Mucosa of descending colon (tissue), 3 donors: Measurements from ENCODE around the gene STK32A. TPM values are rescaled to one million over a fixed set of nuclear protein-coding genes. Genes with fewer than 3 reads are reported as not detected.

Experiments used
- ATAC-seq: fragments of 200-7000 bp; cut with Tn5 transposase; one replicate; pipeline ENCODE4 v1.9.1; 2020; ENCODE audit warnings: mild to moderate bottlenecking, moderate library complexity
- DNase-seq, 3 donors: peaks; one replicate each; pipeline ENCODE4 v3.0.0-alpha.2; 2020
- H3K36me3 ChIP-seq: fragments of 200-600 bp; one replicate; pipeline ENCODE4 v1.8.0; 2021; ENCODE audit warnings: low read depth, mild to moderate bottlenecking
- H3K4me1 ChIP-seq: fragments of 200-600 bp; one replicate; pipeline ENCODE4 v1.8.0; 2021; ENCODE audit warnings: low read depth, mild to moderate bottlenecking
- H3K4me3 ChIP-seq: fragments of 200-600 bp; one replicate; pipeline ENCODE4 v1.8.0; 2021; ENCODE audit warnings: mild to moderate bottlenecking
- H3K9me3 ChIP-seq: fragments of 200-600 bp; one replicate; pipeline ENCODE4 v1.8.0; 2021; ENCODE audit warnings: mild to moderate bottlenecking
- CTCF ChIP-seq: fragments of 200-600 bp; IDR thresholded peaks from one replicate; pipeline ENCODE4 v1.8.0; 2022; ENCODE audit warnings: antibody characterized with exemption, mild to moderate bottlenecking
- intact Hi-C, 2 donors: fragments of 100-400 bp; cut with DNase I in 1 of 2; cut with micrococcal nuclease in 1 of 2; formaldehyde crosslinking; loops; one replicate each; pipeline versions ENCODE4 v1.11.0 to v1.11.1; 2022; cut with DNase I, micrococcal nuclease
- total RNA-seq, 3 donors: library from RNA; stranded (reverse); fragmentation: NEBNext Ultra II Directional in 2 of 3; extraction: Animal tissue kit (Norgen Biotek cat#: 25700) in 2 of 3; gene quantifications; one replicate each; pipeline versions ENCODE4 v1.2.1 to v1.2.4, GENCODE V29; 2021 to 2023
- donor health status: DM: no; HTN: no; CAD: no; lungs with moderate emphysema.
- donor health status: DM: no; HTN: no; CAD: no.
- donor health status: DM: no; HTN: yes; CAD: no.

Gene STK32A
- total RNA-seq, 3 donors from 2014 or later: 0.43 to 4.0 (median 0.65) TPM

- Histone ChIP-seq H3K4me1 (no peaks in the 10 kb centered on the region), H3K36me3 (no peaks in the 10 kb centered on the region), H3K9me3 (no peaks in the 10 kb centered on the region), H3K4me3 (no peak overlapping the region)
- TF ChIP-seq CTCF: no peak
- ATAC-seq: no peak
- DNase-seq: no peak
- intact Hi-C loops: loop anchor here in 1 of 2 donors (10.0 kb wide), 1 partner anchor 153 kb away; no protein-coding TSS in a partner anchor
Observed at GRCh38 chr5:147377682-147378081, 142.9 kb downstream of the STK32A start.

GRCh38 chr5:147381555-147381954 lies 146.7 kb downstream of the STK32A start:
- Histone ChIP-seq H3K4me1 (no peaks in the 10 kb centered on the region), H3K9me3 (no peaks in the 10 kb centered on the region), H3K4me3 (no peak overlapping the region), H3K36me3 (no peaks in the 10 kb centered on the region)
- DNase-seq: no peak
- no peak for TF ChIP-seq CTCF
- intact Hi-C loops: no loop called here
- no peak for ATAC-seq

GRCh38 chr5:147382776-147383175 lies 147.9 kb downstream of the STK32A start:
- intact Hi-C loops: no loop called here
- no peak overlapping the region for H3K4me3 ChIP-seq
- H3K36me3 ChIP-seq: no peaks in the 10 kb centered on the region
- ATAC-seq (no peak), DNase-seq (no peak)
- no peak for TF ChIP-seq CTCF
- H3K9me3 ChIP-seq: no peaks in the 10 kb centered on the region
- H3K4me1 ChIP-seq: no peaks in the 10 kb centered on the region

- ATAC-seq (no peak), DNase-seq (no peak)
- Histone ChIP-seq H3K4me1 (no peaks in the 10 kb centered on the region), H3K9me3 (no peaks in the 10 kb centered on the region), H3K36me3 (no peaks in the 10 kb centered on the region), H3K4me3 (no peak overlapping the region)
- intact Hi-C loops: no loop called here
- TF ChIP-seq CTCF: no peak
Observed at GRCh38 chr5:147384346-147385193, 149.7 kb downstream of the STK32A start.

- ATAC-seq: no peak
- Histone ChIP-seq H3K9me3 (no peaks in the 10 kb centered on the region), H3K4me3 (no peak overlapping the region), H3K4me1 (no peaks in the 10 kb centered on the region), H3K36me3 (no peaks in the 10 kb centered on the region)
- intact Hi-C loops: no loop called here
- DNase-seq: no peak
- TF ChIP-seq CTCF: no peak
Observed at GRCh38 chr5:147387109-147387508, 152.3 kb downstream of the STK32A start.
